Measurements from ENCODE around the gene ATP6V0A1.

Gene ATP6V0A1

DNA sequence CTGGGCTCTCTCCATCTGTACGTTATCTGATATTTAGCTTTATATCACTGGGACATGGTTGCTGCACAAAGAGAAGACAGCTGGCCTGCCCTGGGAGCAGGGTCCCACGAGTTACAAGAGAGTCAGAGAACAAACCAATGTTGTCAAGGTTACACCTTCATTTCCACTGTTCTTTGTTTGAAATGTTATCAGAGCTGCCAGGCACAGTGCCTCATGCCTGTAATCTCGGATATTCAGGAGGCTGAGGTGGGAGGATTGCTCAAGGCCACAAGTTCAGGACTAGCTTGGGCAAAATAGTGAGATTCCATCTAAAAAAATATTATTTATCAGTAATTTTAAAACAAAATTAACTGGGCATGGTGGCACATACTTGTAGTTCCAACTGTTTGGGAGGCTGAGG, 34.6 kb downstream of the ATP6V0A1 start:
- TF ChIP-seq, protein P1, sequence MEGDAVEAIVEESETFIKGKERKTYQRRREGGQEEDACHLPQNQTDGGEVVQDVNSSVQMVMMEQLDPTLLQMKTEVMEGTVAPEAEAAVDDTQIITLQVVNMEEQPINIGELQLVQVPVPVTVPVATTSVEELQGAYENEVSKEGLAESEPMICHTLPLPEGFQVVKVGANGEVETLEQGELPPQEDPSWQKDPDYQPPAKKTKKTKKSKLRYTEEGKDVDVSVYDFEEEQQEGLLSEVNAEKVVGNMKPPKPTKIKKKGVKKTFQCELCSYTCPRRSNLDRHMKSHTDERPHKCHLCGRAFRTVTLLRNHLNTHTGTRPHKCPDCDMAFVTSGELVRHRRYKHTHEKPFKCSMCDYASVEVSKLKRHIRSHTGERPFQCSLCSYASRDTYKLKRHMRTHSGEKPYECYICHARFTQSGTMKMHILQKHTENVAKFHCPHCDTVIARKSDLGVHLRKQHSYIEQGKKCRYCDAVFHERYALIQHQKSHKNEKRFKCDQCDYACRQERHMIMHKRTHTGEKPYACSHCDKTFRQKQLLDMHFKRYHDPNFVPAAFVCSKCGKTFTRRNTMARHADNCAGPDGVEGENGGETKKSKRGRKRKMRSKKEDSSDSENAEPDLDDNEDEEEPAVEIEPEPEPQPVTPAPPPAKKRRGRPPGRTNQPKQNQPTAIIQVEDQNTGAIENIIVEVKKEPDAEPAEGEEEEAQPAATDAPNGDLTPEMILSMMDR (IDR thresholded peaks at IDR 0.05; ENCODE audit: extremely low read depth, missing control alignments) = no peak
- DNase-seq (ENCODE audit: low spot score) = no peak

DNA sequence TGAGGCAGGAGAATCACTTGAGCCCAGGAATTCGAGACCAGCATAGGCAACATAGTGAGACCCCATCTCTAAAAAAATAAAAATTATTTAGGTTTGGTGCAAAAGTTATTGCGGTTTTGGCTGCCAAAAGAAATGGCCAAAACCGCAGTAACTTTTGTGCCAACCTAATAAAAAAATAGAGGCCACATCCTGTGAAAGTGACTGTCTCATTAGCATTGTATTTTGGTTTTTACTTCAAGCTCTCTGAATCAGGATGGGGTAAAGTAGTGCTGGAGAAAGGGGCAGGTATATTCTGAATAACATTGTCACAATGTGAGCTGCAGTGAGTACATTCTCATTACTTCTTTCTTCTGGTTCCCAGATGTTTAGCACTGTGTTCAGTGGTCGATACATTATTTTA, 36.0 kb downstream of the ATP6V0A1 start:
- TF ChIP-seq, protein P1 (IDR thresholded peaks at IDR 0.05; ENCODE audit: extremely low read depth, missing control alignments) = no peak
- DNase-seq (ENCODE audit: low spot score) = no peak

DNA sequence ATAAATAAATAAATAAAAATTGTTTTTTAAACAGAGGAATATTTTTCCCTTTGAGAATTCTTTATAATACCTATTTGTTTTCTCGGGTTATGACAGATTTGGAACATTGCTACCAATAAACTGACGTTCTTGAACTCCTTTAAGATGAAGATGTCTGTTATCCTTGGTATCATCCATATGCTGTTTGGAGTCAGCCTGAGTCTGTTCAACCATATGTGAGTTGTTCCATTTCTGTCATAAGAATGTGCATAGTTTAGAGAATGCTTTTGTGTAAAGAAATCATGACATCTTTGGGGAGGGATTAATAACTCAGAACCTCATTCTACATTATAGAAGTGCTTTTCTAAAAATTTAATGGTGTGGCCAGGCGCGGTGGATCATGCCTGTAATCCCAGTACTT, 40.1 kb downstream of the ATP6V0A1 start:
- TF ChIP-seq, protein P1 (IDR thresholded peaks at IDR 0.05; ENCODE audit: extremely low read depth, missing control alignments) = no peak
- no peak for DNase-seq (ENCODE audit: low spot score)

DNA sequence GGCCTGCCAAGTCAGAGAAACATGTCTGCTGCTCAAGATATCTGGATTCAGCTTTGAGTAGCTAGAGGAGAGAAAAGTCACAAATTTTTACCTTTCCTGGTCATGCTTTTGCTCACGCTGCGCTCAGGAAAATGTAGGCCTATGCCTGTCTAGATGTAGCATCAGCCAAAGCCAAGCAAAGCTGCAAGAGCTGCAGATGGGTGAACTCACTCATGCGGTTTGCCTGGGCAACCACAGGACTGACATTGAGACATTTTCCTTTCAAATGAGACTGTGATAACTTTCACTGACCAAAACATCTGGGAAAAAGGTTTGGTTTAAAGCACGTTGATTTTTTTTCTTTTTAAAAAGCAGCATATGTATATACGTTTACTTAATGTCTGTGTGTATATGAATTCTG, 43.4 kb downstream of the ATP6V0A1 start:
- TF ChIP-seq, protein P1 (IDR thresholded peaks at IDR 0.05; ENCODE audit: extremely low read depth, missing control alignments) = no peak
- no peak for DNase-seq (ENCODE audit: low spot score)

DNA sequence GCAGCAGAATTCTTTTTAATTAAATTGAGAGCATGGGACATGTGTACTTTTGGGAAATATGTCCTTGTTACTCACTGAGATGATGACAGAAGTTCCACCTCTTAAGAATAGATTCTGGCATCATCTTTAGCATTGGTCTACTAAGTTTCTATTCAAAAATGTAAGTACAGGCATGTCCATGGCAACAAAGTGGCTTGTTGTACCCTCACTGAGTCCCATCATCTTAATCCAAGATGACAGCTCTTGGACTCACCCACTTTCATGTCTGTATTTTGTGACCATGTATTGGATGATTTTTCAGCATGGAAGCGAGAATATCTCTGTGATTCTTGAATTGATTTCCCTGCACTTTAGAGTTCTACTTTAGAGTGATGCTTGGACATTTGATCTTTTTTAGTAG, 44.2 kb downstream of the ATP6V0A1 start:
- TF ChIP-seq, protein P1 (IDR thresholded peaks at IDR 0.05; ENCODE audit: extremely low read depth, missing control alignments) = no peak
- no peak for DNase-seq (ENCODE audit: low spot score)

DNA sequence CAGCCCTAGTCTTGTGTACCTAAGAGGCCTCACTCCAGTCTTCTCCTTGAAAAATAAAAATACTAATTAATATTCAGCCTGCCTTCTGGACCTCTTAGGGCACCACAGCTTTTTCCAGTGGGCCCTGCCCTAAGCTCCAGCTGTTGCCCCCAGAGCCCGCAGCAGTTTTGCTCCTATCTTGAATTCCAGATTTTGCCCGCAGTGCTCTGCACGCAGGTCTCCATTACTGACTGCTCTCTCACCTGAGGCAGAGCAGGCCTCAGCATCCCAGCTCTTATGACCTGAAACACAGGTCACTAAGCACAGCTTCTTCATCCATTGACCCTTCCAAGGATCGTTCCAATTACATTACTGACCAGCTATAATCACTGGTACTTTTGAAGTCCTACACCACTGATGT, 49.0 kb downstream of the ATP6V0A1 start:
- TF ChIP-seq, protein P1 (IDR thresholded peaks at IDR 0.05; ENCODE audit: extremely low read depth, missing control alignments) = no peak

DNA sequence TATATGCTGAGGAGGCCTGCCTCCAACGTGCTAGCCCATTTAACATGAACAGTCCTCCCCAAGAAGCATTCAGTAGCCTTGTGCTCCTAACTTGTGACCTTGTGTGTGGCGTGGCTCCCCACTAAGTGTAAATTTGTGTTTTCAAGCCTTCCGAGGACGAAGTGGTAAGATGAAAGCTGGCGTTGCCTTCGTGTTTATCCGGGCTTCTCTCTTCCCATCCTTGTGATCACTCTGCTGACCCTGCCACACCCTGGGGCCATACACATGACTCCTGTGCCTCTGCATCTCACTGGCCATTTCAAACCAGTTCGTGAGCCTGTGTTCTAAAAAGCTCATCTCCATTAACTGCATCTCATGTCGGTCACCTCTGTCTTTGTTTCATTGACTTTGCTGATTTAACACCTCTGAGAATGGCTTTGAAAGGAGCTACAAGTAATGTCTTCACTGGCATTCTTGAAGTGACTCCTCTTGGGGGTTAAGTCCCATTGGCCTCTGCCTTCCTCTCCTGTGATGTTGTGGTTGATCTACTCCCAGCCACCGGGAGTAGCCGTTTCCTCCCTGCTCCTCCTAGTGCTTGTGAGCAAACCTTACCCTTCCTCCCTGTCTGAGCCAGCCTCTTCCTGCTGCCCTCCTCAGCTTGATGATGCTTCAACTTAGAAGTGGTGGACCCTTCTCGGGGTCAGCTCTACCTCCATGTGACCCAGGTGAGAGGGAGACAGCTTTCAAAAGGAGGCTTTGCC, 49.9 kb downstream of the ATP6V0A1 start:
- DNase-seq (ENCODE audit: low spot score) = no peak
- TF ChIP-seq, protein P1 (IDR thresholded peaks at IDR 0.05; ENCODE audit: extremely low read depth, missing control alignments) = no peak

More for the DNA sequence above, 49.0 kb downstream of the ATP6V0A1 start:
- DNase-seq (ENCODE audit: low spot score) = no peak
